WERI-Rb-1 (cell line): Measurements from ENCODE around the gene P2RY2.

ENCODE experiments used
- DNase-seq: peaks from one replicate; pipeline ENCODE4 v3.0.0-alpha.2; 2020
- H3K27ac ChIP-seq: fragments of 250-450 bp; sonication (Bioruptor Pico); 2 replicates; pipeline ENCODE4 v1.5.1; 2020; ENCODE audit warnings: mild to moderate bottlenecking, moderate library complexity
- H3K27me3 ChIP-seq: fragments of 250-450 bp; sonication (Bioruptor Pico); 2 replicates; pipeline ENCODE4 v1.5.1; 2021; ENCODE audit warnings: mild to moderate bottlenecking, low read depth, moderate library complexity; ENCODE audit not compliant: insufficient read depth, severe bottlenecking
- H3K36me3 ChIP-seq: fragments of 250-450 bp; sonication (Bioruptor Pico); 2 replicates; pipeline ENCODE4 v1.5.1; 2020; ENCODE audit warnings: mild to moderate bottlenecking, moderate library complexity
- H3K4me3 ChIP-seq: 2 replicates; pipeline ENCODE4 v1.5.1; 2011; ENCODE audit warnings: low read depth, mild to moderate bottlenecking, control low read depth, low read length
- H3K9me3 ChIP-seq: fragments of 250-450 bp; sonication (Bioruptor Pico); 2 replicates; pipeline ENCODE4 v1.5.1; 2021; ENCODE audit warnings: mild to moderate bottlenecking, moderate library complexity; ENCODE audit not compliant: severe bottlenecking
- CTCF ChIP-seq: IDR thresholded peaks from 2 replicates; pipeline ENCODE4 v1.5.1; 2011; ENCODE audit warnings: low read depth, mild to moderate bottlenecking, control low read depth, inconsistent platforms, low read length

The P2RY2 gene

GRCh38 chr11:73210916-73211667 is 7.0 kb upstream of the P2RY2 start:
- no peak overlapping the region for H3K27ac ChIP-seq
- DNase-seq = no peak
- H3K4me3 ChIP-seq = no peak overlapping the region
- H3K27me3 ChIP-seq = no peaks in the 10 kb centered on the region
- peaks cover 4% of the 10 kb centered on the region for H3K9me3 ChIP-seq
- no peaks in the 10 kb centered on the region for H3K36me3 ChIP-seq
- TF ChIP-seq CTCF = no peak

- no peak for DNase-seq
- peaks cover 4% of the 10 kb centered on the region for H3K9me3 ChIP-seq
- H3K4me3 ChIP-seq = no peak overlapping the region
- no peak overlapping the region for H3K27ac ChIP-seq
- H3K36me3 ChIP-seq = no peaks in the 10 kb centered on the region
- H3K27me3 ChIP-seq = no peaks in the 10 kb centered on the region
- no peak for TF ChIP-seq CTCF
Observed at GRCh38 chr11:73213196-73214143, 4.6 kb upstream of the P2RY2 start.

- Histone ChIP-seq H3K27me3 (no peaks in the 10 kb centered on the region), H3K27ac (no peak overlapping the region), H3K9me3 (no peaks in the 10 kb centered on the region), H3K4me3 (no peak overlapping the region), H3K36me3 (no peaks in the 10 kb centered on the region)
- TF ChIP-seq CTCF = no peak
- no peak for DNase-seq
Observed at GRCh38 chr11:73215191-73216134, 2.6 kb upstream of the P2RY2 start.

- TF ChIP-seq CTCF = no peak
- H3K27ac ChIP-seq = no peak overlapping the region
- no peaks in the 10 kb centered on the region for H3K36me3 ChIP-seq
- DNase-seq = no peak
- no peaks in the 10 kb centered on the region for H3K9me3 ChIP-seq
- no peaks in the 10 kb centered on the region for H3K27me3 ChIP-seq
- H3K4me3 ChIP-seq = no peak overlapping the region
Observed at GRCh38 chr11:73216465-73216864, 1.6 kb upstream of the P2RY2 start.

GRCh38 chr11:73217131-73217809 is 811 bp upstream of the P2RY2 start:
- no peak overlapping the region for H3K4me3 ChIP-seq
- no peak for TF ChIP-seq CTCF
- no peaks in the 10 kb centered on the region for H3K9me3 ChIP-seq
- H3K27me3 ChIP-seq = no peaks in the 10 kb centered on the region
- no peak for DNase-seq
- no peaks in the 10 kb centered on the region for H3K36me3 ChIP-seq
- no peak overlapping the region for H3K27ac ChIP-seq
